GM19467 (cell line): ENCODE measurements around the gene PBX1.

Experiments used
- ATAC-seq: cut with Tn5 transposase; IDR thresholded peaks from one replicate; pipeline ENCODE4 v1.9.1; 2021; ENCODE audit warnings: mild to moderate bottlenecking, moderate library complexity; ENCODE audit not compliant: unreplicated experiment

The PBX1 gene

GRCh38 chr1:164562947-164563520 lies 4.0 kb downstream of the PBX1 start:
- ATAC-seq: no peak

GRCh38 chr1:164563721-164564360 lies 4.9 kb downstream of the PBX1 start:
- ATAC-seq: no peak

- no peak for ATAC-seq
Measured at GRCh38 chr1:164564378-164564777, 5.4 kb downstream of the PBX1 start.

GRCh38 chr1:164565357-164565756 lies 6.4 kb downstream of the PBX1 start:
- ATAC-seq: no peak

DNA sequence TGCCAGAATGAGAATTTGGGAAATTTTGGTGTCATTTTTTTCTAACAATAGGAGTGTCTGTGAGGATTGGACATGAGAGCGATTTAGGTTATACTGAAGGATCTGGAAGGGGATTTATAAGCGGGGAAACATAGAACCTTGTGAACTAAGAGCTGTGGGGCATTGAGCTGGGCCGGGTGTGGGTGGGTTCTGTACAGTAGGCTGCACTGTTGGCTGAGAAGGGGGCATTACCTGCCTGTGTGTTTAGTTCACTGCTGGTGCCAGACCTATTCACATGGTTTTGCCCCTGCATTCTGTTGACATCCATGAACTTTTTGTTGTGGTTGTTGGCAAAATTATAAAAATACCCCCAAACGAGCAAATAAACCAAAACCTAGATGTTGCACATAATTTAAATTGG lies 8.8 kb downstream of the PBX1 start:
- ATAC-seq: no peak

DNA sequence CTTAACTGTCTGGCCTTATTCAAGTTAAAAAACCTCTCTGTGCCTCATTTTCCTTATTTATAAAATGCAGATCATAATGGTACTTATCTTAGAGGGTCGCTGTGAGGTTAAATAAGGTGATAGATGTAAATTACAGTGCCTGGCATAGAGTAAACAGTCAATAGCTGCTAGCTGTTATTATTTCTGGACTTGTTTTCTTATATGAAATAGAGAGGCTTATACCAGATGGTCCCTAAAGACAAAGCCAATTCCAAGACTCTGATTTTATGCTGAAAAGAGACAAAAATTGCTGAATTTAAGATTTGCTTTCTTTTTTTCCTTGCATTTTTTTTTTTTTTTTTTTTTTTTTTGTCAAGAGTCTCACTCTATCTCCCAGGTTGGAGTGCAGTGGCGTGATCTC lies 10.3 kb downstream of the PBX1 start:
- no peak for ATAC-seq

GRCh38 chr1:164569866-164570265 lies 10.9 kb downstream of the PBX1 start:
- no peak for ATAC-seq

- no peak for ATAC-seq
Measured at GRCh38 chr1:164571333-164571732, 12.3 kb downstream of the PBX1 start.

- ATAC-seq: no peak
Measured at GRCh38 chr1:164575356-164575886, 16.4 kb downstream of the PBX1 start.

DNA sequence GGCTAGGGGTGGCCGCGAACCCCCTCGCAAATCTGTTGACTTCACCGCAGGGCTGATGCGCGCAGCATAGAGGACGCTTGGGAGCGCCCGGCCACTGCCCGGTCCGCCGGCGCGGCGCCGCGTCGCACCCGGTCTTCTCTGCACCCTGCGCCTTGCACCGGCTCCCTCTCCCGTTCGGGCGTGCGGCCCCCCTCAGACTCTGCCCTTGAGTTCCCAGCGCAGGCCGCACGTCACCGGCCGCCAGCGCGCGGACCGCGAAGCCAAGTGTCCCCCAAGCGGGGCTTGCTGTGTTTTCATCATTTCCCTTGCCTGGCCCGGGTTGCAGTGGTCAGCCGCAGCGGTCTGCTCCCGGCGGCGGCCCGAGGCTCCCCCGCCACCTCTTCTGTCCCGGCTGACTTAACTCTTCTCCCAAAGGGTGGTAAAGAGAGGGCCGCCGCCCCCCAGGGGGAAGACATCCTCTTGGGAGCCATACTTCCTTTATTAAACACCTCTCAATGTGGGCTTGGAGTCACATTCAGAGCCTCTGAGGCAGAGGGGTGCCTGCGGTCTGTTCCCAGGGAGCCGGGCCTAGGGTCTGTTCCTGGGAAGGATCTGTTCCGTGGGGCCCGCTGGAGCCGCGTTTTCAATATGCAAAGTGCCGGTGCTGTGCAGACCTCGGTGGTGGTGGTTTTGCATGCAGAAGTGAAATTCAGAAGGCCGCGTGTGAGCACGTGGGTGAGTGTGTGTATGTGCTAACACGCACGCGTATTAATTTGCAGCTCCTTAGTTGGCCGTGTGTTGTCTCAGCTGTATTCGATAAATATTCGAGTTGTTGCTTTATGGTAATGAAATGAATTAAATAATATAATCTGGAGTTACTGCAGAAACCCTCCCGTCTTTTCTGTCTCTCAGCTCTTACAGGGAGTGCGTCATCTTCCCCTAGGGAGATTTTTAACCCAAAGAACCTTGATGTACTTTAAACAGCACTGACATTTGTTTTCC lies 17.6 kb downstream of the PBX1 start:
- ATAC-seq: no peak

- no peak for ATAC-seq
Measured at GRCh38 chr1:164577291-164577690, 18.3 kb downstream of the PBX1 start.

GRCh38 chr1:164578479-164579200 lies 19.7 kb downstream of the PBX1 start:
- ATAC-seq: no peak

DNA sequence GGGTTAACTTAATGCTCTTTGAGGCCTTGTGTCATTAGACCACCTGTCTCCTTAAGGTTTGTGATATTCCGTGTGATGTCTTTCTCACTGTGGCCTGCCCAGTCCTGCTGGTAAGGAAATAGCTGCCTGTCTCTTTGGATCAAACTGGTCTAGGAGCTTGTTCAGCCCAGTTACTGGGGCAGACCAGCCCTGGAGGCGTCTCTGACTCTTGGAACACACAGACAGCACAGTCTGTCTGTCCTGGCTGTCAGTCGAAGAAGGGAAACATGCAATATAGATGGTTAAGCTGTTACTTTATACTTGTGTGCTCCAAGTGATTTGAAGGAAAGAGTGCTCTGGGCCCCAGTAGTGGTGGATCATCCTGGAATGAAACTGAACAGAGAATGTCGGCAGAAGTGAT lies 20.4 kb downstream of the PBX1 start:
- ATAC-seq: no peak

GRCh38 chr1:164581762-164582161 lies 22.8 kb downstream of the PBX1 start:
- no peak for ATAC-seq

GRCh38 chr1:164583196-164583595 lies 24.2 kb downstream of the PBX1 start:
- ATAC-seq: no peak

- ATAC-seq: no peak
Measured at GRCh38 chr1:164583835-164584539, 25.0 kb downstream of the PBX1 start.

DNA sequence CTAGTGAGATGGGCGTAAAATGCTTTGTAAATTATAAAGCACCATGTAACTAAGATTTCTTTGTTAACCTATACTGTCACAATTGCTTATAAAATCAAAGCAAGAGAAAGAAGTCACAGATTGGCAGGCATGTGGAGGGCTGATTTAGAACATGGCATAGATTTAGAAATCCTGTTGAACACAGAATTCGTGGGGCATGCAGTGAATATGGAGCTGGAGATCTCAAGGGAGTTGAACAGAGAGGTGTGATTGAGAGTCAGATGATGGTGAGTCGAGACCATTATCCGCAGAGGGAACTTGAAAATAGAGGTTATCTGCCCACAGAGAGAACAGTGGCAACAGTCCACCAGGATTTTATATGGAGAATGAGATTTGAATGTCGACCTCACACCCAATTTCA lies 27.6 kb downstream of the PBX1 start:
- ATAC-seq: no peak

DNA sequence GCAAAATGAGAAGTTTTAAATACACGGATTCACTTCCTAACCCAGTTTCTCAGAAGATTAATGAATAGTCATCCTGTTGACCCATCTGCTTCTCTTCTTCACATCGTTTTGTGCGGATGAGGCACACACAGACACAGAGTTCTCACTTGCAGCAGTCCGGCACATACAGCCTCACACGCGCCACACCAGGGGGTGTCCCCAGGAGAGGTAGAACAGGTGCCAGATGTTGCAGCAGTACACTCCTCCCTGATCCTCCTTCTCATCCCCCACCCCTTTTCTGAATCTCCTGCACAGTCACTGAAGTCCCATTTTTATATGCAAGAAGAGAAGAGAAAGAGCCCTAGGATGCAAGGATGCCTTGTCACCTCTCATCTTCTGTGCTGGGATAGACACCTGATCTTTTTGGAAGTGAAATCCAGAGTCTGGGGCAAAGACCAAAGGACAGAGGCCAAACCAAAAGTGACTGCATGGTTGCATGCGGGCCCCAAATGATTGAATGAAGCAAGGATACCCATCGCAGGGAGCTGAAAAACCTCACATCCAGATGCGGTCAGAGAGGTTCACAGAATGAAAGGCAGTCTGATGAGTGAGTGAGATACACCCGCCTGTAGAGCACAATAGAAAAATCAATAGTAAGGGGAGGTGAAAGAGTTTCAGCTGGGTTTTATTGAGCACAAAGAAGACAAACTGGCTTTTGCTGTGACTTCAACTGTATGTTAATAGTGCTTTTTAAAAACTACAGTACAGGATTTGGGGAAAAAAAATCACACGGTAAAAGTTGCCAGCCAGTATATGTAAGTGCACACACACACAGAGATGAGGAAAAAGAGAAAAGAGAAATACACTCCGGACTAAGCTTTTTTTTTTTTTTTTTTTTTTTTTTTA lies 28.9 kb downstream of the PBX1 start:
- ATAC-seq: no peak
